ENCODE measurements around the gene STX16.
"Not testable (repeated sequence)": the region's sequence is repeated elsewhere in the genome, so short reads cannot be mapped to it uniquely, and the experiment has no call there.

STX16 gene

GRCh38 chr20:58719971-58720371 lies 68.9 kb downstream of the STX16 start:
- H3K27ac ChIP-seq, result peak overlapping the region; percentile 57
- no peak for TF ChIP-seq ZFX (IDR thresholded peaks at IDR 0.05)
- TF ChIP-seq CTCF (conservative IDR thresholded peaks at IDR 0.05), result no peak

- TF ChIP-seq ZFX (IDR thresholded peaks at IDR 0.05), result no peak
- TF ChIP-seq CTCF (conservative IDR thresholded peaks at IDR 0.05), result no peak
- H3K27ac ChIP-seq, result no peak overlapping the region
These were observed 69.8 kb downstream of the STX16 start for GRCh38 chr20:58720890-58721289.

- no peak for TF ChIP-seq CTCF (conservative IDR thresholded peaks at IDR 0.05)
- no peak for TF ChIP-seq ZFX (IDR thresholded peaks at IDR 0.05)
- H3K27ac ChIP-seq, result no peak overlapping the region
These were observed 71.1 kb downstream of the STX16 start for GRCh38 chr20:58721951-58722778.

- no peak for TF ChIP-seq ZFX (IDR thresholded peaks at IDR 0.05)
- TF ChIP-seq CTCF (conservative IDR thresholded peaks at IDR 0.05), result no peak
- no peak overlapping the region for H3K27ac ChIP-seq
These were observed 72.0 kb downstream of the STX16 start for GRCh38 chr20:58722877-58723627.

GRCh38 chr20:58723628-58723984 lies 72.5 kb downstream of the STX16 start:
- no peak overlapping the region for H3K27ac ChIP-seq
- TF ChIP-seq ZFX (IDR thresholded peaks at IDR 0.05), result no peak
- TF ChIP-seq CTCF (conservative IDR thresholded peaks at IDR 0.05), result no peak

GRCh38 chr20:58726156-58726555 lies 75.1 kb downstream of the STX16 start:
- H3K27ac ChIP-seq, result not testable (repeated sequence)
